22Rv1 (cell line): ENCODE results near the gene PPP3CA.

Experiments used
- CTCF ChIP-seq: fragments of 450-650 bp; IDR thresholded peaks from 2 replicates; pipeline ENCODE4 v1.5.1; 2017; ENCODE audit warnings: mild to moderate bottlenecking
- ZFX ChIP-seq: fragments of 450-650 bp; IDR thresholded peaks from 2 replicates; pipeline ENCODE4 v1.6.1; 2017; ENCODE audit warnings: antibody characterized with exemption, borderline replicate concordance

- TF ChIP-seq CTCF (no peak), ZFX (no peak)
These were observed 14.9 kb downstream of the PPP3CA start for GRCh38 chr4:101332424-101332823.
